DMS79 treated with DMSO at 0.1 percent for 48 hours (cell line): Measurements from ENCODE around the gene TRMT2A.

ENCODE experiments used
- DNase-seq: peaks from one replicate; lab custom pipeline; 2025; lab: John Stamatoyannopoulos, UW

Gene TRMT2A

DNA sequence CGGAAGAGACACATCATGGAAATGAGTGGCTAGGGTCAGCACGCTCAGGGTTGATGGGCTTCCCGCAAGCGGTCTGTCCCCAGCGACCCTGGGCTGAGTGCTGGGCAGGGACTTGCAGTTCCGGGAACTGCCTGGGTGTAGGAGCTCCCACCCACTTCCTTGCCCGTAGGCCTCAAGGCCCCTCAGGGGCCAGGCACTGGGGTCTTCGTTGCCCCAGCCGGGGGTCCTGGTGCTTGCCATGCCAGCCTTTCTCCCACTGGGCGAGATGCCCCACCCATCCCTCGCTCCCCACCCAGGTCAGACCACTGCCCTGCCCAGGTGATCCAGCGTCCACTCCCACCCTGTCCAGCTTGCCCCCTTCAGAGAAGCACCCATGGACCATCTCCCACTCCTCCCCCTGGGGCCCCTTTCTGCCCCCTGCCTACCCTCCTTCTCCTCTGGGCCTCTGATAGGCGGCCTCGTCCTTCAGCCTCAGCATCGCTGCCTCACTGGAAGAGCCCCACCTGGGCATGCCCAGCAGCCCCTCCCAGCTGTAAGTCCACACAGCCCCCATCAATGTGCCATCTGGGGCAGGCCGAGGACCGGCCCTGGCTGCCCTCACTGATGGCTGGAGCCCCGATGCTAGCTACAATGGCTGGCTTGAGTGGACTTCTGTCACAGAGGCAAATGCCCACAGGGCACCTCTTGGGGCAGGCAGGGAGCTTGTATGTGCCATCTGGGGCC lies 54.8 kb downstream of the TRMT2A start:
- no peak for DNase-seq
